Subcutaneous adipose tissue (tissue), 4 donors: ENCODE results near the gene ALPI. TPM values are rescaled to one million over a fixed set of nuclear protein-coding genes. Genes with fewer than 3 reads are reported as not detected.

ENCODE experiments used
- CTCF ChIP-seq: fragments of 450-650 bp; IDR thresholded peaks from one replicate; pipeline ENCODE4 v1.5.1; 2016; ENCODE audit warnings: low read depth, mild to moderate bottlenecking, control low read depth, antibody characterized with exemption, moderate library complexity
- total RNA-seq, 4 donors: library from RNA; depleted of rRNA; stranded (reverse); fragments of >200 nt; gene quantifications; one replicate each; pipeline ENCODE4 v1.1.0, GENCODE V29; 2016

ALPI gene
- total RNA-seq, 4 donors from 2014 or later = not detected

DNA sequence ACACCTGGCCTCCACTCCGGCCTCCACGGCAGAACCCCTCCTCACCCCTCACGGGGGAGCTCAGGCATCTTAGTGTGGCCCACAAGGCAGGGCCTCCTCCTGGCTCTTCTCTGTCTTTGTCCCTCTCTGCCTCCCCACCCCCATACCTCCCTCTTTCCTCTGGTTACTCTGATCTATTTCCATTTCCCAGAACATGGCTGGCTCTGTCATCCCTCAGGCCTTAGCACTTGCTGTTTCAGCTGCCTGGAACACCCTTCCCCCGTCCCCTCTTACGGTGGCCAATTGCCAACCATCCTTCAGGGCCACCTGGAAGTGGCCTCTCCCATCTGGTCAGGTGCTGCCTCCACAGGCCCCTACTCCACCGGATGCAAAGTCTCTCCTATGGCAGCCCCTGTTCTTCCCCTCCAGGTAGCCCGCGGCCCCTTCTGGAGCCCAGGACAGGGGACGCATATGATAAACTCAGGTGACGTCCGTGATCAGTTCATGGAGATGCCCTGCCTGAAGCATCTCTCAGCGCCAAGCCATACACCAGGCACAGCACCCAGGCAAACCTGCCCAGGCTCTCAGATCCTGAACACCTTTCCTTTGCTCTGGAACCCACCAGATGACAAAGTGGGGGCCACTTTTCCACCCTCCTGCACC lies 35.3 kb downstream of the ALPI start:
- TF ChIP-seq CTCF = no peak

GRCh38 chr2:232492236-232492848 lies 36.4 kb downstream of the ALPI start:
- TF ChIP-seq CTCF = no peak

- no peak for TF ChIP-seq CTCF
Measured at GRCh38 chr2:232492963-232493700, 37.2 kb downstream of the ALPI start.

DNA sequence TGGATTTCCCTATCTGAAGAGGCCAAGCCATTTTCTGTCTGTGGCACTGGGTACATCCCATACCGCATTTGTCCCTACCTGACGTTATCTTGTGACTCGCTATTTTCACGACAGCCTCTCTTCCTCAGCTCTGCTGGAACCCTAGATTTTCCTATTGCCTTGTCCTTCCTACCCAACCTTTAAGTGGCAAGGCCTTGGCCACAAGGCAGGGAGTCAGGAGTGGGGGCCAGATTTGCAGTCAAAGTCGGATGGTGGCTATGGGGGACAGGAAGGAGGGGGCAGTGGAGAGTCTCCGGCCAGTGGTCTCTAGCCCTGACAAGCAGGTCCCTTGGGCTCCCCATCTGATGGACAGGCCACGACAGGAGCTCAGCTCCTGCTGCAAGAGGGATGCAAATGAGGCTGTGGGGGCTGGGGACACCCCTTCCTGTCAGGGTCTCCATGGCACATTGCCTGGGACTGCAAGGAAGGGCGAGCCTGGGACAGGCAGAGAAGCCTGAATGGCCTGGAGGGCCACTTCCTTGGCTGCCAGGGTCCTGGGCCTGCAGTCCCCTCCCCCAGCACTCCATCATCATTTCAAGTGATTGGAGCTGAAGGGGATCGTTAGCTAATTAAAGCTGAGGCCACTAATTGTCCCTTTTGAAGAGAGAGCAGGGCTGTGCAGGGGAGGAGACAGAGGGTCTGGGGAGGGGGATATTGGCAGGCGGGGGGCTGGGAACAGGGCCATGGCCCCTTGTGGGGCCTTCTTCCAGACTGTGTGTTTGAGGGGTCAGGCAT lies 37.9 kb downstream of the ALPI start:
- no peak for TF ChIP-seq CTCF

DNA sequence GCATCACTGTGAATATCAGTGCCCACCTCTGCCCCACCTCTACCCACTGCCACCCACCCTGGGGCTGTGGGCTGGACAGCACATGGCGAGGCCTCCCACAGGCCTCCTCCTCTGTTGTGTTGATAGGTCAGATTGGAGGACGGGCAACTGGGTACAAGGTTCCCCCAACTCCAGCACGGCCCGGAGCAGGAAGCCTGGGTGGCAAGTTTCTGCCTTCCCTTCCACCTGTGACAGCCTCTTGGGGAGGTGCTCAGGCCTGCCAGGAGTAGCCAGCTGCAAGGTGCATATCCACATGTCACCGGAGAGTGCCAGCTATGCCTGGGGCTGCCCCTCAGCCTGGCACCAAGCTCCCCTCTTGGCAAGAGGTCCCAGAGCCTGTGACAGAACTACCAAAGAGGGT lies 38.6 kb downstream of the ALPI start:
- TF ChIP-seq CTCF = no peak

DNA sequence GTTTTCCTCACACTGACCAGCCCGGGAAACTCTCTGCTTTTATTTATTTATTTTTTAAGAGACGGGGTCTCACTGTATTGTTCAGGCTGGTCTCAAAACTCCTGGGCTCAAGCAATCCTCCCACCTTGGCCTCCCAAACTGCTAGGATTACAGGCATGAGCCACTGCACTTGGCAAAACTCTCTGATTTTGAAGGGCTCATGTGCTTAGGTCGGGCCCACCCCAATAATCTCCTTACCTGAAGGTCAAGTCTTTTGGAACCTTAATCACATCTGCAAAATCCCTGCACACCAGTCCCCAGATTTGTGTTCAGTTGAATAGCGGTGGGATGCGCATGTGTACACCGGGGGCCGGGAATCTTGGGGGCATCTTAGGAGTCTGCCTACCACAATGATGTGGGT lies 39.3 kb downstream of the ALPI start:
- no peak for TF ChIP-seq CTCF
